ENCODE results near the gene SMARCC2. TPM values are rescaled to one million over a fixed set of nuclear protein-coding genes. Genes with fewer than 3 reads are reported as not detected.

Gene SMARCC2
- total RNA-seq, 1 experiment from 2014 or later, result 99.7 TPM

DNA sequence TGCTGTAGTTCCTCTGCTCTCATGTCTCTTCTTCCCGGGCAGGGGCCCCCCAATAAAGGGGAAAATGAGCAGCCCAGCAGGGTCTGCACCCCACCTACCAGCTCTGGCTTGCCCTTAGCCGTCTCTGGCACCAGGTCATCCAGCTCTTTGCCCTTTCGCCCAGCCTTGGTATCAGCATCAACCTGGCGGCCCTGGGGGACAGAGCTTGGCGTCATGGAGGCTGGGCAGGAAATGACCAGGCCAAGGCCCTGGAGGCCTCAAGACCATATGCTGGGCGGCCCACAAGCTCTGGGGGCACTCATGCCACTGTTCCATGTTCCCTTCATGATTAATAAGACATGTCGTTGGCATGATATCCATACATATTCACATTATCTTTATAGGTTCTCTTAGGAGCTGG lies 16.4 kb downstream of the SMARCC2 start:
- Histone ChIP-seq H3K4me3 (replicated peaks in 1 of 2; ENCODE audit: low read depth in 1 of 2, low read length in 2 of 2) (no peak overlapping the region), H3K79me2 (ENCODE audit: insufficient read depth, low read length) (no peaks in the 10 kb centered on the region), H3K9me2 (ENCODE audit: insufficient read depth) (no peaks in the 10 kb centered on the region), H3K27me3 (ENCODE audit: insufficient read depth, low read length) (no peaks in the 10 kb centered on the region), H3K4me1 (ENCODE audit: control insufficient read depth in 1 of 2, insufficient read depth in 2 of 2, low read length in 2 of 2) (no peaks in the 10 kb centered on the region), H3K4me2 (ENCODE audit: low read length) (no peak overlapping the region), H2AFZ (ENCODE audit: low read depth, low read length, poor library complexity, severe bottlenecking) (no peak overlapping the region), H3K36me3 (ENCODE audit: control insufficient read depth in 1 of 2, insufficient read depth in 2 of 2, low read length in 2 of 2) (peaks cover 42 to 48% of the 10 kb centered on the region in 2 experiments), H4K20me1 (ENCODE audit: insufficient read depth) (no peaks in the 10 kb centered on the region), H3K9me3 (ENCODE audit: control insufficient read depth in 1 of 2, insufficient read depth in 1 of 2, low read depth in 1 of 2, low read length in 2 of 2) (no peaks in the 10 kb centered on the region), H3K9ac (ENCODE audit: low read length) (no peak overlapping the region), H3K27ac (ENCODE audit: low read depth, low read length) (no peak overlapping the region)
- ATAC-seq, result no peak
- POLR2A ChIA-PET, result no interaction called here
- CTCF ChIA-PET, result no interaction called here
- TF ChIP-seq TCF7L2 (IDR thresholded peaks at IDR 0.05; ENCODE audit: borderline replicate concordance, extremely low read depth, insufficient read depth, insufficient read length) (no peak), EGR1 (IDR thresholded peaks at IDR 0.05; ENCODE audit: low read depth) (no peak), EZH2 (IDR thresholded peaks at IDR 0.05) (no peak), JUND (IDR thresholded peaks at IDR 0.05) (no peak), CEBPB (IDR thresholded peaks at IDR 0.05; ENCODE audit: low read depth) (no peak), FOSL1 (IDR thresholded peaks at IDR 0.05; ENCODE audit: low read depth) (no peak), SIN3A (IDR thresholded peaks at IDR 0.05; ENCODE audit: low read depth) (no peak), EZH2phosphoT487 (IDR thresholded peaks at IDR 0.05; ENCODE audit: borderline replicate concordance) (no peak), SRF (IDR thresholded peaks at IDR 0.05; ENCODE audit: low read depth) (no peak), ELF1 (IDR thresholded peaks at IDR 0.05; ENCODE audit: borderline replicate concordance, low read depth) (no peak), CBX3 (IDR thresholded peaks at IDR 0.05; ENCODE audit: low read depth) (no peak), YY1 (IDR thresholded peaks at IDR 0.05; ENCODE audit: extremely low read depth, insufficient replicate concordance, low read depth, low read length) (no peak), ZNF274 (IDR thresholded peaks at IDR 0.05; ENCODE audit: low read depth, low read length) (no peak), SP1 (IDR thresholded peaks at IDR 0.05; ENCODE audit: low read depth) (no peak)
- TF ChIP-seq, protein P1, sequence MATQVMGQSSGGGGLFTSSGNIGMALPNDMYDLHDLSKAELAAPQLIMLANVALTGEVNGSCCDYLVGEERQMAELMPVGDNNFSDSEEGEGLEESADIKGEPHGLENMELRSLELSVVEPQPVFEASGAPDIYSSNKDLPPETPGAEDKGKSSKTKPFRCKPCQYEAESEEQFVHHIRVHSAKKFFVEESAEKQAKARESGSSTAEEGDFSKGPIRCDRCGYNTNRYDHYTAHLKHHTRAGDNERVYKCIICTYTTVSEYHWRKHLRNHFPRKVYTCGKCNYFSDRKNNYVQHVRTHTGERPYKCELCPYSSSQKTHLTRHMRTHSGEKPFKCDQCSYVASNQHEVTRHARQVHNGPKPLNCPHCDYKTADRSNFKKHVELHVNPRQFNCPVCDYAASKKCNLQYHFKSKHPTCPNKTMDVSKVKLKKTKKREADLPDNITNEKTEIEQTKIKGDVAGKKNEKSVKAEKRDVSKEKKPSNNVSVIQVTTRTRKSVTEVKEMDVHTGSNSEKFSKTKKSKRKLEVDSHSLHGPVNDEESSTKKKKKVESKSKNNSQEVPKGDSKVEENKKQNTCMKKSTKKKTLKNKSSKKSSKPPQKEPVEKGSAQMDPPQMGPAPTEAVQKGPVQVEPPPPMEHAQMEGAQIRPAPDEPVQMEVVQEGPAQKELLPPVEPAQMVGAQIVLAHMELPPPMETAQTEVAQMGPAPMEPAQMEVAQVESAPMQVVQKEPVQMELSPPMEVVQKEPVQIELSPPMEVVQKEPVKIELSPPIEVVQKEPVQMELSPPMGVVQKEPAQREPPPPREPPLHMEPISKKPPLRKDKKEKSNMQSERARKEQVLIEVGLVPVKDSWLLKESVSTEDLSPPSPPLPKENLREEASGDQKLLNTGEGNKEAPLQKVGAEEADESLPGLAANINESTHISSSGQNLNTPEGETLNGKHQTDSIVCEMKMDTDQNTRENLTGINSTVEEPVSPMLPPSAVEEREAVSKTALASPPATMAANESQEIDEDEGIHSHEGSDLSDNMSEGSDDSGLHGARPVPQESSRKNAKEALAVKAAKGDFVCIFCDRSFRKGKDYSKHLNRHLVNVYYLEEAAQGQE (IDR thresholded peaks at IDR 0.05; ENCODE audit: low read depth), result no peak
- TF ChIP-seq, protein P2, sequence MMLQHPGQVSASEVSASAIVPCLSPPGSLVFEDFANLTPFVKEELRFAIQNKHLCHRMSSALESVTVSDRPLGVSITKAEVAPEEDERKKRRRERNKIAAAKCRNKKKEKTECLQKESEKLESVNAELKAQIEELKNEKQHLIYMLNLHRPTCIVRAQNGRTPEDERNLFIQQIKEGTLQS (IDR thresholded peaks at IDR 0.05), result no peak
- TF ChIP-seq, protein P3, sequence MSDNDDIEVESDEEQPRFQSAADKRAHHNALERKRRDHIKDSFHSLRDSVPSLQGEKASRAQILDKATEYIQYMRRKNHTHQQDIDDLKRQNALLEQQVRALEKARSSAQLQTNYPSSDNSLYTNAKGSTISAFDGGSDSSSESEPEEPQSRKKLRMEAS (IDR thresholded peaks at IDR 0.05), result no peak
- TF ChIP-seq, protein P4, sequence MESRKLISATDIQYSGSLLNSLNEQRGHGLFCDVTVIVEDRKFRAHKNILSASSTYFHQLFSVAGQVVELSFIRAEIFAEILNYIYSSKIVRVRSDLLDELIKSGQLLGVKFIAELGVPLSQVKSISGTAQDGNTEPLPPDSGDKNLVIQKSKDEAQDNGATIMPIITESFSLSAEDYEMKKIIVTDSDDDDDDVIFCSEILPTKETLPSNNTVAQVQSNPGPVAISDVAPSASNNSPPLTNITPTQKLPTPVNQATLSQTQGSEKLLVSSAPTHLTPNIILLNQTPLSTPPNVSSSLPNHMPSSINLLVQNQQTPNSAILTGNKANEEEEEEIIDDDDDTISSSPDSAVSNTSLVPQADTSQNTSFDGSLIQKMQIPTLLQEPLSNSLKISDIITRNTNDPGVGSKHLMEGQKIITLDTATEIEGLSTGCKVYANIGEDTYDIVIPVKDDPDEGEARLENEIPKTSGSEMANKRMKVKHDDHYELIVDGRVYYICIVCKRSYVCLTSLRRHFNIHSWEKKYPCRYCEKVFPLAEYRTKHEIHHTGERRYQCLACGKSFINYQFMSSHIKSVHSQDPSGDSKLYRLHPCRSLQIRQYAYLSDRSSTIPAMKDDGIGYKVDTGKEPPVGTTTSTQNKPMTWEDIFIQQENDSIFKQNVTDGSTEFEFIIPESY (IDR thresholded peaks at IDR 0.05; ENCODE audit: extremely low read depth, insufficient replicate concordance, low read length), result no peak
- TF ChIP-seq, protein P5, sequence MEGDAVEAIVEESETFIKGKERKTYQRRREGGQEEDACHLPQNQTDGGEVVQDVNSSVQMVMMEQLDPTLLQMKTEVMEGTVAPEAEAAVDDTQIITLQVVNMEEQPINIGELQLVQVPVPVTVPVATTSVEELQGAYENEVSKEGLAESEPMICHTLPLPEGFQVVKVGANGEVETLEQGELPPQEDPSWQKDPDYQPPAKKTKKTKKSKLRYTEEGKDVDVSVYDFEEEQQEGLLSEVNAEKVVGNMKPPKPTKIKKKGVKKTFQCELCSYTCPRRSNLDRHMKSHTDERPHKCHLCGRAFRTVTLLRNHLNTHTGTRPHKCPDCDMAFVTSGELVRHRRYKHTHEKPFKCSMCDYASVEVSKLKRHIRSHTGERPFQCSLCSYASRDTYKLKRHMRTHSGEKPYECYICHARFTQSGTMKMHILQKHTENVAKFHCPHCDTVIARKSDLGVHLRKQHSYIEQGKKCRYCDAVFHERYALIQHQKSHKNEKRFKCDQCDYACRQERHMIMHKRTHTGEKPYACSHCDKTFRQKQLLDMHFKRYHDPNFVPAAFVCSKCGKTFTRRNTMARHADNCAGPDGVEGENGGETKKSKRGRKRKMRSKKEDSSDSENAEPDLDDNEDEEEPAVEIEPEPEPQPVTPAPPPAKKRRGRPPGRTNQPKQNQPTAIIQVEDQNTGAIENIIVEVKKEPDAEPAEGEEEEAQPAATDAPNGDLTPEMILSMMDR (IDR thresholded peaks at IDR 0.05 in 2 of 3, conservative IDR thresholded peaks at IDR 0.05 in 1 of 3; ENCODE audit: borderline replicate concordance in 1 of 3, insufficient read depth in 1 of 3, low read depth in 2 of 3, low read length in 2 of 3), result no peak
- DNase-seq (ENCODE audit: low read depth, low spot score), result no peak
- no TSS peak for BruUV-seq (replicated peaks)
- RAD21 ChIA-PET (ENCODE audit: low non-redundant PET in 1 of 2, low total read pairs in 2 of 2, uncharacterized antibody in 2 of 2, unreplicated experiment in 2 of 2), result no interaction called here
- intact Hi-C loops (cut with micrococcal nuclease), result no loop called here
